Body of pancreas (tissue), 4 donors: ENCODE data around the gene DNAJB13.

Experiments used
- CTCF ChIP-seq, 7 experiments: fragments of 450-650 bp in 4 of 7; fragments of 200-600 bp in 3 of 7; sonication (generic) in 3 of 7; IDR thresholded peaks; one replicate each; pipeline ENCODE4 v1.5.1; 2016 to 2019; ENCODE audit warnings: antibody characterized with exemption in 7 of 7
- POLR2A ChIP-seq, 3 donors: fragments of 450-650 bp; IDR thresholded peaks; one replicate each; pipeline ENCODE4 v1.6.1; 2016; ENCODE audit warnings: antibody characterized with exemption in 3 of 3, mild to moderate bottlenecking in 2 of 3

GRCh38 chr11:73958521-73959141 is 7.8 kb downstream of the DNAJB13 start:
- TF ChIP-seq CTCF (IDR thresholded peaks at IDR 0.05) (no peak), POLR2A (IDR thresholded peaks at IDR 0.05) (no peak)
